ENCODE data around the gene PLEKHG2.
A peak's percentile ranks its signal among the peaks of the same experiment; 100 is the strongest.
"Not testable (repeated sequence)": the region's sequence is repeated elsewhere in the genome, so short reads cannot be mapped to it uniquely, and the experiment has no call there.

PLEKHG2 gene, protein sequence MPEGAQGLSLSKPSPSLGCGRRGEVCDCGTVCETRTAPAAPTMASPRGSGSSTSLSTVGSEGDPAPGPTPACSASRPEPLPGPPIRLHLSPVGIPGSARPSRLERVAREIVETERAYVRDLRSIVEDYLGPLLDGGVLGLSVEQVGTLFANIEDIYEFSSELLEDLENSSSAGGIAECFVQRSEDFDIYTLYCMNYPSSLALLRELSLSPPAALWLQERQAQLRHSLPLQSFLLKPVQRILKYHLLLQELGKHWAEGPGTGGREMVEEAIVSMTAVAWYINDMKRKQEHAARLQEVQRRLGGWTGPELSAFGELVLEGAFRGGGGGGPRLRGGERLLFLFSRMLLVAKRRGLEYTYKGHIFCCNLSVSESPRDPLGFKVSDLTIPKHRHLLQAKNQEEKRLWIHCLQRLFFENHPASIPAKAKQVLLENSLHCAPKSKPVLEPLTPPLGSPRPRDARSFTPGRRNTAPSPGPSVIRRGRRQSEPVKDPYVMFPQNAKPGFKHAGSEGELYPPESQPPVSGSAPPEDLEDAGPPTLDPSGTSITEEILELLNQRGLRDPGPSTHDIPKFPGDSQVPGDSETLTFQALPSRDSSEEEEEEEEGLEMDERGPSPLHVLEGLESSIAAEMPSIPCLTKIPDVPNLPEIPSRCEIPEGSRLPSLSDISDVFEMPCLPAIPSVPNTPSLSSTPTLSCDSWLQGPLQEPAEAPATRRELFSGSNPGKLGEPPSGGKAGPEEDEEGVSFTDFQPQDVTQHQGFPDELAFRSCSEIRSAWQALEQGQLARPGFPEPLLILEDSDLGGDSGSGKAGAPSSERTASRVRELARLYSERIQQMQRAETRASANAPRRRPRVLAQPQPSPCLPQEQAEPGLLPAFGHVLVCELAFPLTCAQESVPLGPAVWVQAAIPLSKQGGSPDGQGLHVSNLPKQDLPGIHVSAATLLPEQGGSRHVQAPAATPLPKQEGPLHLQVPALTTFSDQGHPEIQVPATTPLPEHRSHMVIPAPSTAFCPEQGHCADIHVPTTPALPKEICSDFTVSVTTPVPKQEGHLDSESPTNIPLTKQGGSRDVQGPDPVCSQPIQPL (N-terminal part only)

DNA sequence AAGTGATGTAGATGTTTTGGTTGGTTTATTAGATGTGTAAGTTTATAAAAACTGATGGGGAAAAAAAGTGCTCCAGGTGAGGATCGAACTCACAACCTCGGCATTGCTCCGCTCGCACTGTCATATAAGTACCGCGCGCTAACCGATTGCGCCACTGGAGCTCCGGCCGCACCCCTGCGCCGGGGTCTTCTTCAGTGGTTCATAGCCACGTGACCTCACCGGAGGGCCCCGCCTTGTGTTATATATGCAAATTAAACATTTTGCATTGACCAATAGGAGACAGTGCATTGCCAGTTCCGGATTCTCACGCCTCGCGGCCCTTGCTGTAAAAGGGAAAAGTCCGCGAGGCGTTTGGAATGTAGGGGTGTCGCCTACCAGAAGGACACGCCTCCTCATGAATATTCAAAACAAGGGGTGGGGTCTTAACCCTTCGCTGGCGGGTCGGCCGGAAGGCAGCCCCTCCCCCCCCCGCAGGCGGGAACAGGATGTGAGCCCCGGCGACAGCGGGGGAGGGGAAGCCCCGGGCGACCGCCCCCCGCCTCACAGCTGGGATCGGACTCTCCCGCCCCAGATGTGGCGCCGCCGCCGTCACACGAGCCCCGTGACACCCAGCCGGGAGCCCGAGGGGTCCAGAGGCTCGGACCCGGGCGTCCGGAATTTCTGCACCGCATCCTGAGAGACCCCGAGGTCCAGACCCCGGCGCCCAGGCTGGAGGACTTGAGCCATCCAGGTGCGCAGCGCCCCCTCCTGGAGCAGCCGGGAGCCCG, at the start of gene PLEKHG2:
Gene PLEKHG2, plus strand, starts transcription at position 570 of the 767 bp plus-strand sequence. CDS start 1,418 bp downstream, outside the sequence.
- peak; percentile 99 for DNase-seq

DNA sequence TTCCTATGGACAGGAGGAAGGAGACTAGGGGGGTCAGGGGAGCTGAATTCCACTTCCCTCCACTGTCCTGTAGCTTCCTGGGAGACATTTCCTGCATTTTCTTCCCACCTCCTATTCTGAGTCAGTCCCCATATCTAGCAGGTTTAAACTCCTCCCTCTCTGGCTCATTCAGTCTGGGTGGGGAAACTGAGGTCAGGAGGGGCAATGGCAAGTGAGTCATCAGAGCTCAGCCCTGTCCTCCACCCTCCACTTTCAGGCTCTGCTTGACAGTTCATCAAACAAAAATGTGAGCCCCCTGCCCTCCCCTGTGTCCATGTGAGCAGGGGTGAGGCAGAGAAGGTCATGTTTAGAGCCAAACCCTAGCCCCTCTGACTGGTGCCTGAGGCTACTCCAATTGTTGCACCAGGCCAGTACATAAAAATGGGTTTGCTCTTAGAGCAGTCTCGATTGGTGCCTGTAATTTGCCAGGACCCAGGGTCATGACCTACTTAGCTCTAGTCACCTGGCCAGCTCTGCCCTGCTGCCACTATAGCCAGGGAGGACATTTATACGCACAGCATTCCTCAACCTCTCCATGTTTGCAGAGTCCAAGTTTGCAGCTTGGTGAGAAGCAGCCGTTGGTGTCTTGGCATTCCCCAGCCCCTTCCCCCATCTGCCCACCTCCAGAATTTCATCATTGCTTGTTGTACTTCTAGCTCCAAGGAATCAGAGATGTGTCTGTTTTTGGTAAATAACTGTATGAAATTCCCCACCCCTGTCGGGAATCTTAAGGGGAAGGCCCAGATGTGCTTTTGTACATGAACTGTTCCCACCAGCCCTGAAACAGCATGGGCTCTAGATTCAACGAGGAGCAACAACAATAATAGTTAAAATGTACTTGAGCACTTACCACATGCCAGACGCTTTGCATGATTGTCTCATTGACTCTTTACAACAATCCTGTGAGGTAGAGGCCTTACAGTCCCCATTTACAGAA, 49.5 kb upstream of the PLEKHG2 start:
- DNase-seq = no peak

DNA sequence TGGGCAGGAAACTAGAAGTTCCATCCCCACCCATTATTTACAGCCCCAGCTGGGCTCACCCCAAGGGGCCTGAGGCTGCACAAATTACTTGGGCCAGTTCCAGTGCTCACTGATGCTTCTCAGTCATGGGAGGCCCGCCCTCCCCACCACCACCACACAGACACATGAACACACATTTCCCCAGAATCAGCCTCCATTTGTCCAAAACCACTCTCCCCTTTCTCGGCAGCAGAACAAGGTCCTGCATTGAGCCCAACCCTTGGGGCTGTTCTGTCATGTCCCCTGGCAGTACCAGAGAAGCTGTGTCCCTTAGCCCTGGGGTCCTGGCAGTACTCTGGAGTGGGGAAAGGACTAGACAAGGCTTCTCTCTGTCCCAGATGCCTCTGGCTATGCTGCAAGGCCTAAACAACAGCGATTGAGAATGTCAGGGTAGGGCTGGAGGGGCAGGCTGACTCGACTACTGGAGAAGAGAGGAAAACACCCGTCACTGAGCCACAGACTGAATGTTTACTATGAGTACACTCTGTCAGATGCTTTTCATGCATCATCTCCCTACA, 48.5 kb upstream of the PLEKHG2 start:
- DNase-seq = no peak

DNA sequence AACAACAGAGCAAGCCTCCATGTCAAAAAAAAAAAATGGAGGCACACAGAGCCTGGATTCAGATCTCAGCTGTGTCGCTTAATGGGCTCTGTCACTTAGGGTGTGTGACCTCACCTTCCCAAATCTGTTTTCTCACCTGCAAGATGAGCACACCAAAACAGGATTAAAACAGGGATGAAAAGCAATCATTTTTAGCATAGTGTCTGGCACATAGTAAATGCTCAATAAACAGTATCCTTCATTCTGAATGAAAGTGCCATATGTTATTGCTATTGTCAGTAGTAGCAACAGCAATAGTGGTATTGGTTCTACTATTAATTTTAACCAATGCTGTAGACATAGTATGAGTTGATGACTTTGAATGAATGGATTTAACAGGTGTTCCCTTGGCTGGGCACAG, 46.9 kb upstream of the PLEKHG2 start:
- no peak for DNase-seq

DNA sequence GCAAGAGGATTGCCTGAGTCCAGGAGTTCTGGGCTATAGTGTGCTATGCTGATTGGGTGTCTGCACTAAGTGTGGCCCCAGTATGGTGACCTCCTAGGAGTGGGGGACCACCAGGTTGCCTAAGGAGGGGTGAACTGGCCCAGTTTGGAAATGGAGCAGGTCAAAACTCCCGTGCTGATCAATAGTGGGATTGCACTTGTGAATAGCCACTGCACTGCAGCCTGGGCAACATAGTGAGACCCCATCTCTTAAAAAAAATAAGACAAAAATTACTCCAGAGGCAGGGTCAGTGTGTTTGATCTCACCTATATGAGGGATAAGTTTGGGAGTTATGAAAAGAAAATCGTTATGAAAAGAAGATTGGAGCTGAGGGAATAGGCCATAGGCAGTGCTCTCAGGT, 43.3 kb upstream of the PLEKHG2 start:
- DNase-seq = no peak

DNA sequence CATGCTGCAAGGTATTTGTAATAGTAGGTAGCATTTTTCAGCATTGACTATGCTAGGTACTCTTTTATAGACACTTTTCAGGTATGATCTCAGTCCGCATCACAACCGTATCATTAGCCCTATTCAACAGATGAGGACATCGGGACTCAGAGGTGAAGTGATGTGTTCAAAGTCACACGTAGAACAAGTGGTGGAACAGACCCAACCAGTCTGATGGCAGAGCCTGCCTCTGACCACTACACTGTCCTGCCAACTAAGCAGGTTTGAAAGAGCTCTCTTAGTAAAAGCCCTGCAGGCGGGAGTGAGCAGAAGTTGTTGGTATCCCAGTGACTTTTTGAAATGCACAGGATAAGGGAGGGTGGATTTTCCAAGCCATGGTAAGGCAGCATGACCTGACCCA, 41.7 kb upstream of the PLEKHG2 start:
- no peak for DNase-seq

DNA sequence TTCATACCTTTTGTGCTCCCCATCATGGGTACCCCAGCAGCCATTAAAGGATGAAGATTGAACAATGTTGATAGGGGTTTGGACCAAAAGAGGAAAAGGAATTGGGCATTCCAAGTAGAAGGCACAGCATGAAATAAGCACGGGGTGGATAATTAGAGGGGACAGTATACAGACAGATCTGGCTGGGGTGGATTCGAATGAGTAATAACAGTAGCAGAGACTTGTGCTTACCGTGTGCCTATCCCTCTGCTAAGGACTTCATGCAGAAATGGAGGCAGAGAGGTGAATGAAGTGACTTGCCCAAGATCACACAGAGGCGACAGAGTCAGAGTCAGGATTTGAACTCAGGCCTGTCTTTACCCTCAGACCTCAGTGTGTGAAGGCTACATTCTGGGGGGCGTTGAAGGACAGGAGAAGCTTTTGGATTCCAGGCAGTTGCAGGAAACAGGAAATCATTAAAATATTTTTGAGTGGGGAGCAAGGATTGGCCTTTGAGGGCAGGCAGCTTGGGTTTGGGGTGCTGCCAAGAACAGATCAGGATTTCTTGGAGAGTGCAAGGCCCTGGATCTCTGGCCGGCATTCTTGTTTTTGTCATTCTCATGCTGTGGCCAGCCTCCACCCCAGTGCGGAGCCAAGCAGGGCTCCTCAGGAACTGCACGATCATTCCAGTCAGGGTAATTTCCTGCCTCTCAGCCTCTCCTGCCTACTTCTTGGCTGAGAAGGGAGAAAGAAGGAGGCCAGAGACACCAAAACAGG, 40.2 kb upstream of the PLEKHG2 start:
- DNase-seq = no peak

DNA sequence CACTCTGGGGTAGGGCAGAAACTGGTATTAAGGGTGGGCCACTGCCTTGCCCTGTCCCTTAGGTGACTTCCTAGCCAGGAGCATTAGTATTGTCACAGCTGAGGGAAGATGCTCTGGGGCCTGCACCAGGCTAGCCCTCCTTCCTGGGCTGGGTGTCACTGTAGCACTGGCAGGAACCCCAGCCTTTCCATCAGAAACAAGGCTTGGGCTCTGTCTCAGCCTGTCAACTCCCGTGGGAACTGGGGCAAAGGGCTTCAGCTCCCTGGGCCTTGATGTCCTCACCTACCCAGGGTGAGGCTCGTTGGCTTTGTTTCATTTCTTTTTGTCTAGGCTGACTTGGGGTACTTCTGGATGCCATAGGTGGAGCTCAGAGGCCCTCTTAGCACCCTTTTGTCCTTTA, 39.5 kb upstream of the PLEKHG2 start:
- no peak for DNase-seq

DNA sequence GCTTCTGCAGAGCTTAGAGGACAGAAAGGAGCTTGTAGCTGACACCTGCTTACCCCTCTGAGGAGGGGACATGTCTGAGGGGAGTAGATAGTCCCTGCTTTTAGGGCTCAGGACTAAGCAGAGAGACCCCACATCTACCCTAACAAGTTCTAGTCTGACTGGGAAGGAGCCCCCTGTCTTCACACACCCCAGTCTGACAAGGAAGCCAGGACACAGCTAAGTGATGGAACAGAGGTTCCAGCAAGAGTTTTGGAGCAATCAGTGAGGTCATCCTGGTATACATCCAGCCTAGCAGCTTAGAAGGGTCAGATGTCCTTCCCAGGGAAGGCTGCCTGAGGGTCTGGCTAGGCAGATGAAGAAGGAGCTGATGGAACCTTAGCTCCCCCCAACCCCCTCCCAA, 36.5 kb upstream of the PLEKHG2 start:
- DNase-seq = no peak

DNA sequence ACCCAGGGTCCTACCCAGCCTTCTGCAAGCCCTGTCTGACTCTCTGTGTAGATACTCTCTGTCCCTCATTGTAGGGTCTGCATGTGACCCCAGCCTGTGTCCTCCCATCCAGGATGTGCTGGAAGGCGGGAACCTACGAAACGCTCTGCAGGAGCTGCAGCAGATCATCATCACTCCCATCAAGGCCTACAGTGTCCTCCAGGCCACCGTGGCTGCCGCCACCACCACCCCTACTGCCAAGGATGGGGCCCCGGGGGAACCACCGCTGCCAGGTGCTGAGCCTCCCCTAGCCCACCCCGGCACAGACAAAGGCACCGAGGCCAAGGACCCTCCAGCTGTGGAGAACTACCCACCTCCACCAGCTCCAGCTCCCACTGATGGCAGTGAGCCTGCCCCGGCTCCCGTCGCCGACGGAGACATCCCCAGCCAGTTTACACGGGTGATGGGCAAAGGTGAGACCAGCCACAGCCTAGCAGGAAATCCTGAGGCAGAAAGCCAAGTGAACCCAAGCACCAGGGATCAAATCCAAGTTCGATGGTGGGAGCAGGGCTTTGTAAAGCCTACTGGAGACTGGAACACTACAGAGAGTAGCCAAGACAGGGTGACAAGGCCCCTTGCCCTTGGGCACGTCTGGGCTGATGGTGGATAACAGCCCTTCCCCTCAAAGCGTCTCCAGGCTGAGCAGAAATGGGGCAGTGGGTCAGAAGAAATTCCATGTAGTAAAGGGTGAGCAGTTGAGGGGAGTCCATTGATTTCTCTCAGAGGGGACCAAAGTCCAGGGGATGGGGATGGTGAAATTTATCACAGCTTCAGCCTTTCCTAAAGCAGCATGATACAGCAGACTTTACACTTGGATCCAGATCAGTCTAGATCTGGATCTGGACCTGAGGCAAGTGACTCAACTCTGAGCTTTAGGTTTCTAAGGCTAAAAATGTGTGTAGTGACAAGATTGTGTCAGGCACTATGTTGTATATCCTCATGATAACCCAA, 34.8 kb upstream of the PLEKHG2 start:
- DNase-seq = no peak

DNA sequence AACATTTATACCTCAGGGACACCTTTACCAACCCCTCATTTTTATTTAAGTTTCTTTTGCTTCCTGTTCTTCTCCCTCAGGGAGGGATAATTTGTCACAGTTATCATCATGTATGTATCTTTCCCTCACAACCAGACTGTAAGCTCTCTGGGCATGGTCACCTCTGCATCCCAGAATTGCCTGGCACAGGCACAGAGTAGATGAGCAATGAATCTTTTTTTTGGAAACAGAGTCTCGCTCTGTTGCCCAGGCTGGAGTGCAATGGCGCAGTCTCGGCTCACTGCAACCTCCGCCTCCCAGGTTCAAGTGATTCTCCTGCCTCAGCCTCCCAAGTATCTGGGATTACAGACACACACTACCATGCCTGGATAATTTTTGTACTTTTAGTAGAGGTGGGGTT, 33.1 kb upstream of the PLEKHG2 start:
- DNase-seq = not testable (repeated sequence)

DNA sequence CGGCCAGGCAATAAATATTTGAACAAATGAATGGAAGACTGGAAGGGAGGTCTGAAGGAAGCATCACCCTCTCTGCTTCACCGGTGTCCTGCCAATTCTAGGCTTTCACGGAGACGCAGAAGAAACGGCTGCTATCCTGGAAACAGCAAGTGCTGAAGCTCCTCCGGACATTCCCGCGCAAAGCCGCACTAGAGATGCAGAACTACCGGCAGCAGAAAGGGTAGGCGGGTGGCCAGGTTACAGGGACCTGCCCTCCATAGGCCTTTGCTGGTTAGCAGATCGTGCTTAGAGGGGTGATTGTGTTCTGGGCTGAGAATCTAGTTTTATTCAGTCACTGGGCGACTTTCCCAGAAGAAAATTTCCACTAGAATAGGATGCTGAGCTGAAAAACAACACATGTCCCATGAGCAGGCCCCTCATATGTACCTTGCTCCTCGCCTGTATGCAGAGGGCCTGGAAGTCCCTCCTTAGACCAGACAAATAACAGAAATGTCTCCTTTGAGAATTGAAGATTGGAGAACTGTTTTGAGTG, 32.5 kb upstream of the PLEKHG2 start:
- no peak for DNase-seq

DNA sequence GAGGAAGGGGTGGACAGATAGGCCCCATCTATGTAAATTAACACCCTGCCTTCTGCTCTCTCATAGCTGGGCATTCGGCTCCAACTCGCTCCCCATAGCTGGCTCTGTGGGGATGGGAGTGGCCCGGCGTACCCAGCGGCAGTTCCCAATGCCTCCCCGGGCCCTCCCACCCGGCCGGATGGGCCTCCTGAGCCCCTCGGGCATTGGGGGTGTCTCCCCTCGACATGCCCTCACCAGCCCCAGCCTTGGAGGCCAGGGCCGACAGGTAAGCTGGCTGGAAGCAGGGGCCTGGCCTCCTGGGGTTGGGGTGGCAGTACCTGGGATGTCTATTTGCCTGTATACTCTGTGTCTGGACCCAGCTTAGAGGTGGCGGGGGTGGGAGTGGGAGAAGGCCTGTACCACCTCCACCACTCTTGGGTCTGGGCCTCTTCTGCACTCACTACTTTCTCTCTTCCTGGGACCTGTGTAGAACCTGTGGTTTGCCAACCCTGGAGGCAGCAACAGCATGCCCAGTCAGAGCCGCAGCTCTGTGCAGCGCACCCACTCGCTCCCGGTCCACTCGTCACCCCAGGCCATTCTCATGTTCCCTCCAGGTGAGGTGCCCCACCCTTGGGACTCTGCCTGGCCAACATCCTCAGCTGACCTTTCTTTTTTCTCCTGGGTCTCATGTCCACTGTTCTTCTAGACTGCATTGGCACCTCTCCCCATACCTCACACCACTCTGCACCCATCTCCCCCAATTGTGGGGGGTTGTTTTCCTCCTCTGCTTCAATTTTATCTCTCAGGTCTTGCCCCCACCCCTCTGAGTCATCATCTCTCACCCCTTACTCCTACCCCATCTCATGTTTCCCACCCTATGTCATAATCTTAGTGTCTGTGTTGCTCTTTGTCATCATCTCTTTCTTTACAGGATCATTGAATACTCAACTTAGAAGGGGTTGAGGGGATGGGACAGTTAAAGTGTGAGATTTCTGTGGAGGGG, 31.7 kb upstream of the PLEKHG2 start:
- DNase-seq = no peak

DNA sequence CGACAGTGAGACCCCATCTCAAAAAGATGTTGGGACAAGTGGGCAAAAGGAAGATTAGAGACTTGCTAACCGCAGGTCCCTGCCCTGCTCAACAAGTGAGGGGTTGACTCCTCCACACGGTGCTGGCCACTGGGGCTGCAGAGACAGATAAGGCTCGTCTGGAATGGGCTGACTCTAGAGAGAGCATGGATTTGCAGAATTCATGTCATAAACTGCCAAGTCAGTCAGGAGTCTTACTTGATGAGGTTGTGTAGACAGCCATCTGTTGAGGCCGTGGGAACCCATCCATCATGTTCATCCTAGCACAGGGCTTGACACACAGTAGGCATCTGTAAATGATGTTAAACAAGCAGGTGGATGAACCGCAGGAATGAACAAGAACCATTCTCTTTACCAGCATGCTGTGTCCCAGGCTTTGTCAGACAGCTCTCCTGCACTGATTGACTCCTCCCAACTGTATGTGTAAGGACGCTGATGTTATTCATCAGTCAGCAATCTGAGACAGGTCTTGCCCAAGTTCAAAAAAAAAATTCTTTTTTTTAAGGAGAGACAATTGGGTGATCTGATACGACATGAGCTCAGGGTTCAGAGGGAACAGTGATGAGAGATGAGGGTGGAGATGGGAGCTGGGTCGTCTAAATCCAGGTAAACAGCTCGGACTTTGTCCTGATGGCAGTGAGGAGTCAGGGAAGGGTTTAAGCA, 30.4 kb upstream of the PLEKHG2 start:
- no peak for DNase-seq

DNA sequence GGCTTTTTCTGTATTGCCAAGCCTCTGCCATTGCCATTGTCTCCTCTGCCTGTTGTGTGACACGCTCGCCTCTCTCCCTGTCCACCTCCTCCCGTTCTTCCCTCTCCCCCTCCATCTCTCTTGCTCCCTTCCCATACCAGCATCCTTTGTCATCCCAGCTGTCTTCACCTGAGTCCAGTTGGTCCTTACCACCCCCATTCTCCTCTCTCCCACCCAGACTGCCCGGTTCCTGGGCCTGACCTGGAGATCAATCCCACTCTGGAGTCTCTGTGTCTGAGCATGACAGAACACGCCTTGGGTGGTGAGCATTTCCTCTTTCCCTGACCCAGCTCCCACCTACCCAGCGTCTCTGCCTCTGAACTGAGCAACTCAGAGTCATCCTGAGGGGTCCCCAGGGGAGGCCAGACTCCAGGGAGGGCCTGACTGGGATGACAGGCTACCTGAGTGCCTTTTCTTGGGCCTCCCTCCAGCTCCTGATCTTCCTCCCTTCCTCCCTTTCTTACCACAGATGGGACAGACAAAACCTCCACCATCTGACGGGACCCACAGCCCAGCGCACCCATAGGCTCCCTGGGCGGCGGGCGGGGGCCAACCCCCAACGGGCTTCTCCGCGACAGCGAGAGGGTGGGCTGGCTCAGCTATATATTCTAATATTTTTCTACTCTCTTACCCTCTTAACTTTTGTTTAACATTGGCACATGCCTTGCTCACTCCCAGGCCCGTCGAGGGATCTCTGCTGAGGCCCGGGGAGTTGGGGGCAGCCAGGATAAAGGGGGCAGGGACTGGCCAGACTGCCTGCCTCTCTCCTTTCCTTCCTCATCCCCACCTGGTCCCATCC, 29.3 kb upstream of the PLEKHG2 start:
- no peak for DNase-seq

Measured in CD4-positive, alpha-beta T cell treated with Interleukin-15 for 1 hour (primary cell).